A549 (cell line): Measurements from ENCODE around the gene IRX4.

Source experiments
- CEBPB ChIP-seq, 2 experiments: fragments of >200 bp in 1 of 2; sonication (Bioruptor Twin) in 1 of 2; formaldehyde crosslinking in 1 of 2; IDR thresholded peaks; 2 replicates each; pipeline ENCODE4 v1.6.1; 2012 to 2016
- CTCF ChIP-seq: fragments of >200 bp; sonication (Bioruptor Twin); formaldehyde crosslinking; IDR thresholded peaks from 3 replicates; pipeline ENCODE4 v1.5.1; 2016
- EP300 ChIP-seq, 2 experiments: fragments of >200 bp; sonication (Bioruptor Twin); formaldehyde crosslinking; IDR thresholded peaks; 2 replicates in 1 of 2; 3 replicates in 1 of 2; pipeline ENCODE4 v1.6.1; 2016 to 2017
- JUN ChIP-seq, 2 experiments: fragments of >200 bp; sonication (Bioruptor Twin); formaldehyde crosslinking; IDR thresholded peaks; 2 replicates in 1 of 2; 3 replicates in 1 of 2; pipeline ENCODE4 v1.6.1; 2016 to 2017
- MAX ChIP-seq: IDR thresholded peaks from 2 replicates; pipeline ENCODE4 v1.6.1; 2012
- REST ChIP-seq: fragments of 200-600 bp; sonication (generic); IDR thresholded peaks from 2 replicates; pipeline ENCODE4 v1.6.1; 2016; ENCODE audit warnings: antibody characterized with exemption, mild to moderate bottlenecking, moderate library complexity

- TF ChIP-seq CTCF: no peak
- no peak for TF ChIP-seq CEBPB (IDR thresholded peaks at IDR 0.05)
- TF ChIP-seq MAX: no peak
- no peak for TF ChIP-seq JUN (IDR thresholded peaks at IDR 0.05)
- TF ChIP-seq EP300 (IDR thresholded peaks at IDR 0.05): no peak
- no peak for TF ChIP-seq REST
These were observed 22.6 kb downstream of the IRX4 start for GRCh38 chr5:1860021-1860610.
